HG03342 (cell line): ENCODE measurements around the gene FAM114A1.
A peak's percentile ranks its signal among the peaks of the same experiment; 100 is the strongest.

ENCODE experiments used
- ATAC-seq: cut with Tn5 transposase; IDR thresholded peaks from one replicate; pipeline ENCODE4 v1.9.1; 2021; ENCODE audit warnings: mild to moderate bottlenecking, moderate library complexity; ENCODE audit not compliant: unreplicated experiment

Gene FAM114A1

GRCh38 chr4:38867478-38868058, at the start of gene FAM114A1:
Gene FAM114A1 (plus strand): TSS chr4:38867806. CDS start chr4:38878079, 10,273 bp downstream.
- ATAC-seq, result peak; percentile 87

DNA sequence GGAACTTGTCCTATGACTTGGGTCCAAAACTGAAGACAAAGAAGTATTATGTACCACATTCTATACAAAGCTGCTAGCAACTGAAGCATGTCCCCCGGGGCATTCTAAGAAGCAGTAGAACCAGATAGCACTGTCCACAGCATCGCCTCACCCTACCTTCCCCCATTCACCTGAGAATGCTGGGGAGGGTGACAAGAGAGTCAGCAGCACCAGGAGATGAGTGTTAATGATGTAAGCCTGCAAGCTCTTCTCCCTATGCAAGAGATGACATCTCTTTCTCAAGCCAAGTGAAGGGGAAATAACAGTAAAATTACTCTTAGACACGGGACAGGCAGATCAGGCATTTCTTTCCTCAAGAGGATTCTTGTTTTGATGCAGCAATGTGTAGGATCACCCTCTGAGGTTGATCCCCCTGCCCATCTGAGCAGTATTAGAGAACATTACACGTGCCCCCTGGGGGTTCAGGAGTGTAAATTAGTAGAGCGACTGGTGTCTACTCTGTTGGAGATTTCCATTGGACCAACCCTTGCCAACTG, 49.1 kb upstream of the FAM114A1 start:
- ATAC-seq, result peak; percentile 55

DNA sequence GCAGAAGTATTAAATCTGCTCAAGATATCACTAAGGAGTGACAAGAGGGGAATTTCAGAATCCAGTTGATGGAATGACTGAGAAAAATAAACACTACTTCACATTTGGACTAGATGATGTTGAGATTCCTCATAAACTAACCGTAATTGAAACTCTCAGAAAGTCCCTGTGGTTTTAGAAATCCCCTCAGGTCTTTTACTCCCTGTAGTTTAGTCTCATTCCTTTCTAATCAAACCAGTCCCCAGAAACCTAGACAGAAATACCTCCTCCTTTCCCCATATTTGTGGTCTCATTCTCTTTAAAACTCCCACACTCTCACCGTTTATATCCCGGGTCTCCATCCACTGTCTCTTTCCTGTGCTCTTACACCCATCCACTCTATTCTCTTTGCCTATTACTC, 48.0 kb upstream of the FAM114A1 start:
- ATAC-seq, result no peak

GRCh38 chr4:38820329-38821061, 47.1 kb upstream of the FAM114A1 start:
- ATAC-seq, result peak; percentile 41

- ATAC-seq, result no peak
These were observed 45.9 kb upstream of the FAM114A1 start for GRCh38 chr4:38821739-38822138.

DNA sequence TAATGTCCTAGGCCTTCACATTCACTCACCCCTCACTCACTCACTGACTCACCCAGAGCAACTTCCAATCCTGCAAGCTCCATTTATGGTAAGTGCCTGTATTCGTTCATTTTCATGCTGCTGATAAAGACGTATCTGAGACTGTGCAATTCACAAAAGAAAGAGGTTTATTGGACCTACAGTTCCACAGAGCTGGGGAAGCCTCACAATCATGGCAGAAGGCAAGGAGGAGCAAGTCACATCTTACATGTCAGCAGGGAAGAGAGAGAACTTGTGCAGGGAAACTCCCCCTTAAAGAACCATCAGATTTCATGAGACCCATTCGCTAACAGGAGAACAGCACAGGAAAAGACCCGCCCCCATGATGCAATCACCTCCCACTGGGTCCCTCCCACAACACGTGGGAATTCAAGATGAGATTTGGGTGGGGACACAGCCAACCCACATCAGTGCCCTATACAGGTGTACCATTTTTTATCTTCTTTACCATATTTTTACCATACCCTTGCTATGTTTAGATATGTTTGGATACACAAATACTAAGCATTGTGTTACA, 44.8 kb upstream of the FAM114A1 start:
- no peak for ATAC-seq

DNA sequence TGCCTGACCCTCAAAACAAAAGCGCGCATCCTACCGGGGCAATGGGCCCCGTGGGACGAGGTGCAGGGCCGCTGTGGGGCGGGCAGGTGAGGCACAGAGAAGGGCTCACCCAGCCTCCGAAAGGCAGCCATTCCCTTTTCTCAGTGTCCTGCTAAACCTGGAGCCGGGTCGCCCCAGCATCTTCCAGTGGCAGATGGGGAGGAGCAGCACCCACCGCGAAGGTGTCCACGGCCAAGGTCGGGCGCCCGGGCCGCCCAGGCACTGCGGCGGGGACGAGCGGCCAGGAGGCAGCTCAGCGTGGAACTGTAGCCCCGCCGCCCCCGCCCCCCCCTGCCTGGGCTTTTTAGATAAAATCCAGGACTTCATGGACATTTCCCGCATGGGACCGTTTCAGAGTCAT, 43.8 kb upstream of the FAM114A1 start:
- ATAC-seq, result no peak

GRCh38 chr4:38829237-38829636, 38.4 kb upstream of the FAM114A1 start:
- no peak for ATAC-seq

GRCh38 chr4:38831653-38832052, 36.0 kb upstream of the FAM114A1 start:
- ATAC-seq, result no peak

DNA sequence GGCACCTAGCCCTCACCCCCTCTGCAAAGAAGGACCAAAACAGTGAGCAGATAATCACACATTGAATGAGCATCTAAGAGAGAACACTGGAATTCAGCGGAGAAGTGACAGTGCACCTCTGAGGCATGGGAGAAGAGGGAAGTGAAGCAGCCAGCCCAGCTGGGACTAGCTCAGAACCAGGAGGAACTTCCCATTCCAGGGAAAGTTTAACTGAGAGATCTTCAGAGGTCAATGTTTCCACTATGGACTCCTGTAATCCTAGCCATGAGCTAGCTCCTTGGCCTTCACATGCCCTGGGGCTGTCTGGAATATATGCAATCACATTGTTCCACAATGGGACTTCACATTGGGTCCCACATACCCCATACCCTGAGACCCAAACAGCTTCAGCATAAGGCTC, 35.4 kb upstream of the FAM114A1 start:
- ATAC-seq, result no peak

GRCh38 chr4:38832624-38833528, 34.7 kb upstream of the FAM114A1 start:
- no peak for ATAC-seq

- no peak for ATAC-seq
These were observed 33.0 kb upstream of the FAM114A1 start for GRCh38 chr4:38834570-38834969.

DNA sequence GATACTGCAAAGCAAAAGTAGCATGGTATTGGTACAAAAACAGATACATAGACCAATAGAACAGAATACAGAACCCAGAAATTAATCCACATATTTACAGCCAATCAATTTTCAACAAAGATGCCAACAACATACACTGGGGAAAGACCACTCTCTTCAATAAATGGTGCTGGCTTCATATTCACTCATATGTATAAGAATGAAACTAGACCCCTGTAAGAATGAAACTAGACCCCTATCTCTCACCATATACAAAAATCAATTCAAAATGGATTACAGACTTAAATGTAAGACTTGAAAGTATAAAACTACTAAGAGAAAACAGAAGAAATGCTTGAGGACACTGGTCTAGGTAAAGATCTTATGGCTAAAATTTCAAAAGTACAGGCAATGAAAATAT, 30.3 kb upstream of the FAM114A1 start:
- no peak for ATAC-seq

DNA sequence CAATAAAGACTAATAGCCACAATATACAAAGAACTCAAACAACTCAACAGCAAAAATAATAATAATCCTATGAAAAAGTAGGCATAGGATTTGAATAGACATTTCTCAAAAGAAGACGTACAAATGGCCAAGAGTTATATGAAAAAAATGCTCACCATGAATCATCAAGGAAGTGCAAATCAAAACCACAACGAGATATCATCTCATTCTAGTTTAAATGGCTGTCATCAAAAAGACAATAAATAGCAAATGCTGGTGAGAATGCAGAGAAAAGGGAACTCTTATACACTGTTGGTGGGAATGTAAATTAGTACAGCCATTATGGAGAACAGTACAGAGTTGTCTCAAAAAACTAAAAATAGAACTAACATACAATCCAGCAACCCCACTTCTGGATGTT, 29.8 kb upstream of the FAM114A1 start:
- ATAC-seq, result no peak

- no peak for ATAC-seq
These were observed 24.6 kb upstream of the FAM114A1 start for GRCh38 chr4:38842994-38843393.

GRCh38 chr4:38846015-38846414, 21.6 kb upstream of the FAM114A1 start:
- no peak for ATAC-seq

- no peak for ATAC-seq
These were observed 12.1 kb upstream of the FAM114A1 start for GRCh38 chr4:38855466-38855865.

- ATAC-seq, result no peak
These were observed 11.6 kb upstream of the FAM114A1 start for GRCh38 chr4:38856046-38856445.

DNA sequence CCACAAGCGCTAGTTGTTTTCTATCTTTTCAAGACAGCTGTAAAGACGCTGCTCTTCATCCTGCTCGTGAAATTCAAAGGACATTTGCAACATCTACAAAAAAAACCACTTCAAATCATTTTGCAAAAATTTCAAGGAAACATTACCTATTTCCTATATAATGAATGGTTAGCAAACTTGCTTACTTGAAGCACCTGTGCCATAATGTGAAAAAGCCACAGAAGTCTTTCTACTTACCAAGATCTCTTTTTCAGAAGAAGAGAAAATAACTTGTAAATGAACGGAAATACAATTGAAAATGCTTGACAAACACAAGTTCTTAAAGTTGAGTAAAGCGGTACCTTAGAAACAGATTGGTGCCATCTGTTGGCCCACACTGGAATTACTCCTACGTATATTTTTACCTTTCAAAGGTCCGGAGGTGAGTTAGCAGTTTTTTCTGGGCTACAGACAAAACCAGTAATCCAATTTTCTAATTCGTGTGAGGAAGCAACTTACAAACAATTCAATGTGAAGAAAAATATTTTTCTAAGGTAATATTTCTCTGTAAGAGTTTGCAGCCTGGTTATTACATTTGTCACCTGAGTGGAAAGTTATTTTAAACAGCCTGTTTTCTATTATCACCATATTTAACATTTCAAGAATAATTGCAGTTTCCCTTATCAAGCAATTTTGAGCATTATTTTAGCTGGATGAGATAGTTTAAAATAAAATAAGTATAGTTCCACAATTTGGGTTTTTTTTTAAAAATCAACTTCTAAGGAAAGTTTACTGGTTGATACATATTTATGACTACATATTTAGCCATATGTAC, 10.9 kb upstream of the FAM114A1 start, which contains the start of gene TLR6:
TLR6 (minus strand) TSS at position 294 of the 814 bp plus-strand sequence. CDS start 27,344 bp downstream, outside the sequence.
- no peak for ATAC-seq
